DMS53 treated with DMSO at 0.1 percent for 48 hours (cell line): Measurements from ENCODE around the gene EID2.

ENCODE experiments used
- DNase-seq: peaks from one replicate; lab custom pipeline; 2025; ENCODE audit not compliant: unreplicated experiment; lab: John Stamatoyannopoulos, UW

EID2 gene

DNA sequence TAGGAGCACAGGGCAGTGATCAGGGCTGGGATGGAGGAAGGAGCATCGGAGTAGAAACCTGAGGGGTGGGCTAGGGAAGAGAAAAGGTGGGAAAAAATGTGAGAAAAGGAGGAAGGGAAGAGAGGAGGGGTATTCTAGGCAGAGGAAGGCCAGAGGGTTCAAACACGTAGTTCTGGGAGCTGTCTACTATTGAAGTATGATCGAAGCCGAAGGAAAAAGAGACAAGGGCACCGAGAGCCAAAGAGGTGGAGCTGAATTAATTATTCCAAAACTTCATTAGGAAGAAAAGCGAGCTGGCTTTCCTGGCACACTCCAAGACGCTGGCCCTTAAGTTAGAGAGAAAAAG is 33.4 kb downstream of the EID2 start:
- peak; percentile 67 for DNase-seq

DNA sequence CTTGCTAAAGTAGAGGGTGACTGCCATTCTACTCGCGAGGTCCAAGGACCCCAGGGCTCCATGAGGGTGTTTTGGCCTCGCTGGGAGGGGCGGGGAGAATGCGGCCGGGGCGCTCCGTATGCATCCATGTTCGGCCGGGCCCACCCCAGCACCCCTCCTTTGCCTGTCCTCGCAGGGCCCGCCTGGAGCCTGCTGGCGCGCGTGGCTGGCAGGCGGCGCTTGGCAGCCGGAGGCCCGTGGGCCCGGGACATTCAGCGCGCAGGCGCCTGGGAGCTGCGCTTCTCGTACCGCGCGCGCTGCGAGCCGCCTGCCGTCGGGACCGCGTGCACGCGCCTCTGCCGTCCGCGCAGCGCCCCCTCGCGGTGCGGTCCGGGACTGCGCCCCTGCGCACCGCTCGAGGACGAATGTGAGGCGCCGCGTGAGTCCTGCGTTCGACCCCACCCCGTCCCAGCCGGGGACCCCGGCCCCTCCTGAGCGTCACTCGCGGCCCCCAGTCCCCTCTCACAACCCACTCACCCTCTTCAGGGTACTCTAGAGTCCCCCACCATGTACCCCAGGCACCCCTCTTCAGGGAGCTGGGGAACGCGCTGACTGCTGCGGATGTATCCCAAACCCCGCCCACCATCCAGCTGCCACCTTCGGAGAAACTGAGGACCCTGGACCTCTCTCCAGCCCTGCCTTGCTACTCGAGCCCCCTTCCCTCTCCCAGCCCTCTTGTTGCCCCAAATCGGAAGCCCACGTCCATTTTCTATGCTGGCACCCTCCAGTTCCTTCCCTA is 37.1 kb downstream of the EID2 start:
- DNase-seq: no peak

DNA sequence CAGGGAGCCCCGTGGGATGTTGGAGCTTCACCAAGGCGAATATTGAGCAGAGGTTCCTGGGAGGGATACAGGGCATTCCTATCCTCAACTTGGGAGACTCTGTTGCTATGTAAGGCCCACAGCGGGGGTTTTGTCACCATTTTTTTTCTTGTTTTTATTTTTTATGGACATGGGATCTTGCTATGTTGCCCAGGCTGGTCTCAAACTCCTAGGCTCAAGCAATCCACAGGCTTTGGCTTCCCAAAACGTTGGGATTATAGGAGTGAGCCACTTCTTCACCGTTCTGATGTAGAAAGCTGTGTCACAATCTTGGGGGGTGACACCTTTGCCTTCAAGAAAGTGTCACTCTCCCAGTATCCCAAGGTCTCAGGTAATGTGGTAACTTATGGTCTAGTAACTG is 38.6 kb downstream of the EID2 start:
- DNase-seq: no peak

DNA sequence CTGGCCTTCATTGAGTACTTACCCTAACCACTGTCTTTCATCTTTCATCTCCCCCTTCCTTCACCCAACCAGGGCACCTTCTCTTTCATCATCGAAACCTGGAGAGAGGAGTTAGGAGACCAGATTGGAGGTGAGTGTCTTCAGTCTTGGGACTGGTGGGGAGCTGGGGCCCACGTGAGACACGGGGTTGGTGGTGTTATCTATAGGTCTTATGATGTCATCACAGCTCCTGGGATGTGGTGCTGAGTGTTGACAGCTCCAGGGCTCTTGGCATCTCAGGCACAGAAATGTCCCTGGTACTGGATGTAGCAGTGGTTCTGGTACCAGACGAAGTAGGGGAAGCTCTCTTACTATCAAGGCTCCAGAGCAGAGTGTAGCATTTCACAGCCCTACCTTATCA is 39.4 kb downstream of the EID2 start:
- DNase-seq: no peak

DNA sequence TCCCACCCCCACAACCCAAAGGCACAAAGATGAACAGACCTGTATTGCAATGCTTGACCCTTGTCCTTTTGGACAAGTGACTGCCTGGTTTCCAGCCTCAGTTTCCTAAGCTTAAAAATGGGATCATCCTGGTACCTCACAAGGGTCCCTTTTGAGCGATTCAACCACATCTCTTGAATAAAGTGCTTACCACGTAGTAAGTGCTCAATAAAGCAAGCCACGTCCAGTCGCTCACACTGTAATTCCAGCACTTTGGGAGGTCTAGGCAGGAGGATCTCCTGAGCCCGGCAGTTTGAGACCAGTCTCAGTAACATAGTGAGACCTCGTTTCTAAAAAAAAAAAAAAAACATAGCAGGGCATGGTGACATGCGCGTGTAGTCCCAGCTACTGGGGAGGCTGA is 40.0 kb downstream of the EID2 start:
- no peak for DNase-seq

DNA sequence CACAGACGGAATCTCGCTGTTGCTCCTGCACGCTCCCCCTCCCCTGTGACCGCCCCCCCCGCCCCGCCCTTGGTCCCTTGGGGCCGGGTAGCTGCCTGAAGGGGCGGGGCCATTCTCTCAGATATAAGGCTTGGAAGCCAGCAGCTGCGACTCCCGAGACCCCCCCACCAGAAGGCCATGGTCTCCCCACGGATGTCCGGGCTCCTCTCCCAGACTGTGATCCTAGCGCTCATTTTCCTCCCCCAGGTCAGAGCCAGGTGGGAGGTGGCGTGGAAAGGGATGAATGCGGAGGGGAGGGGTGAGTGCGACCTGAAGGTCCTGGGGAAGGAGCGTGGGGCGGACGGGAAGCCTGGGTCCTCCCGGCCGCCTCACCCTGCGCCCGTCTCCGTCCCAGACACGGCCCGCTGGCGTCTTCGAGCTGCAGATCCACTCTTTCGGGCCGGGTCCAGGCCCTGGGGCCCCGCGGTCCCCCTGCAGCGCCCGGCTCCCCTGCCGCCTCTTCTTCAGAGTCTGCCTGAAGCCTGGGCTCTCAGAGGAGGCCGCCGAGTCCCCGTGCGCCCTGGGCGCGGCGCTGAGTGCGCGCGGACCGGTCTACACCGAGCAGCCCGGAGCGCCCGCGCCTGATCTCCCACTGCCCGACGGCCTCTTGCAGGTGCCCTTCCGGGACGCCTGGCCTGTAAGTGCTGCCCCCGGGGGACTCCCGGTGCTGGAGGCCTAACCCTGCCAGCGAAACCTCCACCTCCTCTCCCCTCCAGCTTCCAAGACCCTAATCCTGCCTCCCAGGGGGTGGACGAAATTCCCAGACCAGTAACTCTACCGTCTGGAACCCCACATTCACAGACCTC is 40.9 kb downstream of the EID2 start, which contains the start of gene DLL3:
DLL3 (plus strand) TSS at position 150 of the 845 bp plus-strand sequence; CDS start at position 178, 28 bp downstream.
- DNase-seq: peak; percentile 55

DNA sequence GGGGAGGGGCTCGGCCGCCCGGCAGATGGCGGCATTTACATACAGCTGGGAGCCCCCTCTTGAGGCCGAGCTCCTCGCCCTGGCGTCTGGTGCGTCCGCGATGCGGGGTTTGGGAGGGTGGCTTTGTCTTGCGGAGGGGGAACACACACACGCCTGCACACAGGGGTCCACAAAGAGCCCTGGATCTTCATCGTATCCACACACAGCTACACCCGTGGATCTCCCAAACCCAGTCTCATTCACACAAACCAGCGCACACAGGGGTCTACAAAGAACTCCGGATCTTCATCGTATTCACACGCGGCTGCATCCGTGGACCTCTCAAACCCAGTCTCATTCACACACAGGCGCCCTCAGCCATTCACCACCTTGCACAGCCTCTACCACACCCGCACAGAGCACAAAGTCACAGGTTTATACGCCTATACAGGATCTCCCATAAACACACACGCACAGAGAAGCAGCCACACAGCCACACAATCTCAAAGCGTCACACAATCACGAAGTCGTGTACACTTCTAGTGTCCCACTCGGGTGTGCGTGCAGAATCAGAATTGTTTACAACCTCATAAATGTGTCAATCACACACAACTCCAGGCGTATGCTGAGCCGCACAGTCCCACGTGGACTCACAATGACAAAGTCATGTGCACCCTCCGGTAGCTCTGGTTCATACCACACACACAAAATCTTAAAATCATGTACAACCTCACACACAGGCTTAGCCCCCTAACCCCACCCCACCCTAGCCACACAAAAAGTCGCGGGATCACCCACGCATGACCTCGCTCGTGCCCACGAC is 41.8 kb downstream of the EID2 start:
- DNase-seq: peak; percentile 94

DNA sequence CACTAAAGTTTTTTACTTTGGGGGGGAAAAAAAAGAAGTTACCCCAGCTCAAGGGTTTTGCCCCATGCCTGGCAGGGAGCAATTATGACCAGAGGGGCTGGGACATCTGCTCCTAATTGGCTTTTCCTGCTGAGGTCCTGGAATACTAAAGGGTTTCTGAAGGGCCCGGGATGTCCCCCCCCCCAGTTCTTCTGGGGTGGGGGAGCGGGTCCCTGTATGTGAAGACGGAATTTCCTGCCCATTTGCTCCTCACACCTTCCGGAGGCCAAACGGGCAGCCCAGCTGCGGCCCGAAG is 42.3 kb downstream of the EID2 start:
- DNase-seq: no peak

DNA sequence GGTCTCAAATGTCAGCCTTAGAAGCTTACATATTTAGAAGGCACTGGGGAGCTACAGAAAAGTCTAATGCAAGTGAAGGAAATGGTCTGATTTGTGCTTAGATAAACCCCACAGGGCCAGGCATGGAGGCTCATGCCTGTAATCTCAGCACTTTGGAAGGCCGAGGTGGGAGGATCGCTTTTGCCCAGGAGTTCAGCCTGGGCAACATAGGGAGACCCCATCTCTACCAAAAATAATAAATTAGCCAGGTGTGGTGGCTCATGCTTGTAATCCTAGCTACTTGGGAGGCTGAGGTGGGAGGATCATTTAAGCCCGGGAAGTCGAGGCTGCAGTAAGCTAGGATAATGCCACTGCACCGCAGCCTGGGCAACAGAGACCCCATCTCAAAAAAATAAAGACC is 43.9 kb downstream of the EID2 start:
- no peak for DNase-seq

DNA sequence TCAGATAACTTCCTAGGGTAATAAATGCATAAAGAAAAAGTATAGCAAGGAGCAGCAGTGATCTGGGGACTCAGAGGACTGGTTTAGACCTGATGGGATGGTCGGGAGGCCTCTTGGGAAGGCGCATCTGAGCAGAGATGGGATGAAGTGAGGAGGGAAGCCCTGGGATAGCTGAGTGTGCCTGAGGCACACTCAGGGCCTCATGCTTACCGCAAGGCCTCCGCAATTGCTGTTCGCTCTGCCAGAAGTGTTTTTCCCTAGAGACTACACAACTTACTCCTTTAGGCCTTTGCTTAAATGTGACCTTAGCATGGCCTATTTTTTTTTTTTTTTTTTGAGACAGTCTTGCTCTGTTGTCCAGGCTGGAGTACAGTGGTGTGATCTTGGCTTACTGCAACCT is 45.3 kb downstream of the EID2 start:
- no peak for DNase-seq

DNA sequence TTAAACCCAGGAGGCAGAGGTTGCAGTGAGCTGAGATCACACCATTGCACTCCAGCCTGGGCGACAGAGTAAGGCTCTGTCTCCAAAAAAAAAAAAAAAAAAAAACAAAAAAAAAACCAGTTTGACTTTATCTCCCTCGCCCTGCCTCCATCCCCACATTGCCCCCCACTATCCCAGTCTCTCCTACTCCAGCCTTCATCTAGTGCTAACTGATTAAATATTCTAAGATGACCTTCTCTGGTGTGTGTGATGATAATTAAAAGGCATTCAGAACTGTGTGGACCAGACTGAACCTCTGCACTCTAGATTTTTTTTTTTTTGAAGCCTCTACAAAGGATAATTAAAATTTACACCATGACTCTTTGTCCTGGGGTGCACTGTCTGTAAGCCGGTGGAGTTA is 47.2 kb downstream of the EID2 start:
- DNase-seq: no peak

DNA sequence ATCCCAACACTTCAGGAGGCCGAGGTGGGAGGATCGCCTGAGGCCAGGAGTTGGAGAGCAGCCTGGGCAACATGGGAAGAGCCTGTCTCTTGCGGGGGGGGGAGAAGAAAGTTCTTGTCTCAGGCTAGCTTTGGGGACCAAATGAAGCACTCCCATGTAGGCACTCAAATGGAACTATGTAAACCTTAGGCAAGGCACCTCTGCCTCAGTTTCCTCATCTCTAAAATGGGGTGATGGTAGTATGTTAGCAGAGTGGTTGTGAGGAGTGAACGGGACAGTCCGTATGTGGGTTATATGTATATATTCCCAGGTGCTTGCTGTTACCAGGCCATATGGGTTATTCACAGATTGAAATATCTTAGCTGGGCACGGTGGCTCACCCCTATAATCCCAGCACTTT is 47.7 kb downstream of the EID2 start:
- no peak for DNase-seq

DNA sequence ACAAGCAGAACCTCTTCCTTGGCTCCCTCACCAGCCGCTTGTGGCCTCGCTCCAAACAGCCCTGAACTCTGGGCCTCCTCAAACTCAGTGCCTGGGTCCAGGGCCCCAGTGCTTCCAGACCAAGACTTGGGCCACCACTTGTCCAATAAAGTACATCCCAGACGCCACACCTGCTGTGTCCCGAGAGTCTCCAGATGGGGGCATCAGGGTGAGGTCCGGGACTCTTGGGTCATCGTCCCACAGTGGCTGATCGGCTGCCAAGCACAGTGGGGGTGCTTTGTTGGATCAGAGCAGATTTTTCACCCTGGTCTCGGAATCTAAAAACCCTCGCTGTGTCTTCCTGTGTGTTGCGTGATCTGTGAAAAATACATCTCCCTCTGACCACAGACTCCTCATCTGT is 50.2 kb downstream of the EID2 start:
- no peak for DNase-seq
